IPS-20b (cell line): ENCODE measurements around the gene TBC1D9.

Experiments
- H3K27ac ChIP-seq: one replicate; pipeline ENCODE4 v1.5.1; 2013; ENCODE audit warnings: low read length
- H3K27me3 ChIP-seq: 2 replicates; pipeline ENCODE4 v1.6.1; 2013; ENCODE audit warnings: mild to moderate bottlenecking, low read length, inconsistent platforms; ENCODE audit not compliant: insufficient read depth
- H3K36me3 ChIP-seq: 2 replicates; pipeline ENCODE4 v1.6.1; 2013; ENCODE audit warnings: low read depth, mild to moderate bottlenecking, inconsistent platforms, low read length, moderate library complexity; ENCODE audit not compliant: insufficient read depth
- H3K4me1 ChIP-seq: 2 replicates; pipeline ENCODE4 v1.6.1; 2013; ENCODE audit warnings: mild to moderate bottlenecking, control low read depth, inconsistent platforms, low read length, moderate library complexity; ENCODE audit not compliant: insufficient read depth
- H3K4me3 ChIP-seq: 2 replicates; pipeline ENCODE4 v1.5.1; 2013; ENCODE audit warnings: mild to moderate bottlenecking, low read length, inconsistent platforms
- H3K9ac ChIP-seq: 2 replicates; pipeline ENCODE4 v1.6.1; 2013; ENCODE audit warnings: low read depth, mild to moderate bottlenecking, inconsistent platforms, low read length, moderate library complexity
- H3K9me3 ChIP-seq: 2 replicates; pipeline ENCODE4 v1.6.1; 2013; ENCODE audit warnings: mild to moderate bottlenecking, low read depth, low read length, inconsistent platforms; ENCODE audit not compliant: insufficient read depth

The TBC1D9 gene

GRCh38 chr4:140718241-140718952 is 37.8 kb downstream of the TBC1D9 start:
- Histone ChIP-seq H3K4me1 (no peaks in the 10 kb centered on the region; the same call in 1 of the 2 replicates), H3K27me3 (no peaks in the 10 kb centered on the region), H3K36me3 (no peaks in the 10 kb centered on the region), H3K4me3 (no peak overlapping the region), H3K9ac (no peak overlapping the region), H3K27ac (no peak overlapping the region), H3K9me3 (no peaks in the 10 kb centered on the region)

DNA sequence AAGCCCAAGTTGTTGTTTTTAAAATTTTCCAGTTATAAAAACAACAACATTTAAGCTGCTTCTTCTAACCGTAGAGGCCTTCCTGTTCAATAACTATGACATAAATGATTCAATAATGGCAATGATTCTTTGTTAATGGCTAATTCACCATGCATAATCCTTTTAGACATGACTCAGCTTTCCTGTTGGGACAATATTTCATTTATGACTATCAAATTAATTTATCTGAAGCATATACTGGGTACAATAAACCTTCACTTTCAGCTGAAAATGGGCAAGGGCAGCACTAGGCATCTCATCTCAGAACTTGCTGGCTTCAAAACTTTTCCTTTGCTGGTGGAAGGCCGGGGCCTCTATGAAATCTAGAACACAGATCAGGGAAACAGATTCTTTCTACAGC is 38.9 kb downstream of the TBC1D9 start:
- Histone ChIP-seq H3K9ac (no peak overlapping the region), H3K4me3 (no peak overlapping the region), H3K27ac (no peak overlapping the region), H3K9me3 (no peaks in the 10 kb centered on the region), H3K36me3 (no peaks in the 10 kb centered on the region), H3K4me1 (no peaks in the 10 kb centered on the region; the same call in 1 of the 2 replicates), H3K27me3 (no peaks in the 10 kb centered on the region)

DNA sequence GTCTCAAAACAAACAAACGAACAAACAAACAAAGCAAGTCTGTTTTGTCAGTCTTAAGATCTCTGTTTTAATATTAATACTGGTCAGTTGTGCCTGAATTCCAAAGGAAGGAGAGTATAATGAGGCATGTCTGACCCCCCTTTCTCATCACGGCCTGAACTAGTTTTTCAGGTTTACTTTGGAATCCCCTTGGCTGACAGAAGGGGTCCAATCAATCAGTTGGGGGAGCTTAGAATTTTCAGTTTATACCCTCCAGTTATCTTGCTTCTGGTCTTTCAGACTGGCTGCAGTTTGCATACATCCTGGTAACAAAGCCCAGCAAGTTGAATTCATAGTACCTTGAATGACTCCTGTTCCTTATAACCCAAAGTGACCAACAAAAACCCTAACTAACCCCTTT is 41.1 kb downstream of the TBC1D9 start:
- Histone ChIP-seq H3K27me3 (no peaks in the 10 kb centered on the region), H3K4me1 (no peaks in the 10 kb centered on the region; the same call in 1 of the 2 replicates), H3K27ac (no peak overlapping the region), H3K4me3 (no peak overlapping the region), H3K9me3 (peaks cover under 1% of the 10 kb centered on the region; the same call in 1 of the 2 replicates), H3K9ac (no peak overlapping the region), H3K36me3 (no peaks in the 10 kb centered on the region)

- Histone ChIP-seq H3K27me3 (no peaks in the 10 kb centered on the region), H3K9me3 (peaks cover 12% of the 10 kb centered on the region; the same call in 1 of the 2 replicates), H3K27ac (no peak overlapping the region), H3K4me1 (no peaks in the 10 kb centered on the region; the same call in 1 of the 2 replicates), H3K9ac (no peak overlapping the region), H3K4me3 (no peak overlapping the region), H3K36me3 (no peaks in the 10 kb centered on the region)
These were observed 44.3 kb downstream of the TBC1D9 start for GRCh38 chr4:140711910-140712309.

DNA sequence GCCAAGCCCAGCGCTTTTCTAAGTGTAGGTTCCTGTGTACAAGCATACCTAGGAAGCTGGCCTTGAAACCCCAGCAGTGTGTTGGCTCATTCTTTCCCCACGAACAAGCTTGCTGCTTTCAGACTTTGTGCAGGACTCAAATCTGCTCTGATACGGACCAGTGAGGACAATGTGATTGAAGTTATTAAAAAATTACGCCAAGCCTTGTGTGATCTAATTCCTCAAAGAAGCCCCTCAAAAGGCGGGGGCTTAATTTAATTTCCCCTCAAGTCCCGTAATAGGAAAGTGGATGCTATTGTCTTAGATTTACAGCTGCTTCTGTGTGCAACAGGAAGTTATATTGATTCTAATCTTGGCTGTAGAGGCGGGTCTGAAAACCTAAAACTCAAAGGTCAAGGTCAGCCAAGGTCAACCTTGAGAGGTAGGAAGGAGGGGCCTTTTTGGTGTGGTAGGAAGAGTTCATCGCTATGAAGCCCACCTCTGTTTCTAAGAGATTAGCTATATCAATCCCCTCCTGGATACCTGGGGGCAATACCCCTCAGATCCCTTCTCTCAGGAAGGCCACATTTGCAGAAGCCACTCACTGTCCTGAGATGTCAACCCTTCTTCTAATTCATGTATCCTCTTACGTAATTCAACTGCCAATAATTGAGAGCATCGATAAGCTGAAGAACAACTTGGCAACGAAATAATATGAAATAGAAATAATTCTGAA is 45.1 kb downstream of the TBC1D9 start:
- Histone ChIP-seq H3K27me3 (no peaks in the 10 kb centered on the region), H3K4me1 (no peaks in the 10 kb centered on the region; the same call in 1 of the 2 replicates), H3K9me3 (peaks cover 12% of the 10 kb centered on the region; the same call in 1 of the 2 replicates), H3K9ac (no peak overlapping the region), H3K36me3 (no peaks in the 10 kb centered on the region), H3K4me3 (no peak overlapping the region), H3K27ac (no peak overlapping the region)

- no peak overlapping the region for H3K4me3 ChIP-seq
- H3K36me3 ChIP-seq, result no peaks in the 10 kb centered on the region
- H3K27me3 ChIP-seq, result no peaks in the 10 kb centered on the region
- no peak overlapping the region for H3K27ac ChIP-seq
- H3K9ac ChIP-seq, result no peak overlapping the region
- peaks cover 12% of the 10 kb centered on the region; the same call in 1 of the 2 replicates for H3K9me3 ChIP-seq
- no peaks in the 10 kb centered on the region for H3K4me1 ChIP-seq
These were observed 48.9 kb downstream of the TBC1D9 start for GRCh38 chr4:140707325-140707724.

- H3K4me1 ChIP-seq, result no peaks in the 10 kb centered on the region
- no peaks in the 10 kb centered on the region for H3K27me3 ChIP-seq
- H3K36me3 ChIP-seq, result no peaks in the 10 kb centered on the region
- no peak overlapping the region for H3K4me3 ChIP-seq
- no peak overlapping the region for H3K27ac ChIP-seq
- peaks cover 12% of the 10 kb centered on the region; the same call in 1 of the 2 replicates for H3K9me3 ChIP-seq
- no peak overlapping the region for H3K9ac ChIP-seq
These were observed 49.5 kb downstream of the TBC1D9 start for GRCh38 chr4:140706665-140707064.

DNA sequence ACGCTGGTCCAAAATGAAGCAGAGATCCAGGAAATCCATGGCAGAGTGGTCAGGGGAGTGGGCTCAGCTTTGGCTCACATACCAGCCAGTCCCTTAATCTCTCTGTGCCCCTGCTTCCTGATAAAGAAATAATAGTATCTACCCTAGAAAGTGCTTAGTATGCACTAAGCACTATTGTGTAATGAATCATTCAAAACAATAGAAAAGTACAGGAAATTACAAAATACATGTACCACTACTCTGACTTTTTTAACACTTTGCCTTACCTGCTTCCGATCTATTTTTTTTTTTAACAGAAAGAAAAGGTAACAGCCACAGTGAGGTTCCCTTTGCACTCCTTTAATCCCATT is 49.9 kb downstream of the TBC1D9 start:
- no peak overlapping the region for H3K4me3 ChIP-seq
- no peaks in the 10 kb centered on the region for H3K36me3 ChIP-seq
- no peak overlapping the region for H3K9ac ChIP-seq
- no peaks in the 10 kb centered on the region for H3K27me3 ChIP-seq
- peaks cover 12% of the 10 kb centered on the region; the same call in 1 of the 2 replicates for H3K9me3 ChIP-seq
- no peaks in the 10 kb centered on the region for H3K4me1 ChIP-seq
- H3K27ac ChIP-seq, result no peak overlapping the region

GRCh38 chr4:140705625-140706275 is 50.4 kb downstream of the TBC1D9 start:
- Histone ChIP-seq H3K27ac (no peak overlapping the region), H3K27me3 (no peaks in the 10 kb centered on the region), H3K4me3 (no peak overlapping the region), H3K9ac (no peak overlapping the region), H3K4me1 (no peaks in the 10 kb centered on the region), H3K36me3 (no peaks in the 10 kb centered on the region), H3K9me3 (peaks cover 12% of the 10 kb centered on the region; the same call in 1 of the 2 replicates)

- Histone ChIP-seq H3K36me3 (no peaks in the 10 kb centered on the region), H3K9ac (no peak overlapping the region), H3K4me1 (no peaks in the 10 kb centered on the region), H3K9me3 (peaks cover 10% of the 10 kb centered on the region; the same call in 1 of the 2 replicates), H3K27ac (no peak overlapping the region), H3K4me3 (no peak overlapping the region), H3K27me3 (no peaks in the 10 kb centered on the region)
These were observed 51.2 kb downstream of the TBC1D9 start for GRCh38 chr4:140704964-140705363.

DNA sequence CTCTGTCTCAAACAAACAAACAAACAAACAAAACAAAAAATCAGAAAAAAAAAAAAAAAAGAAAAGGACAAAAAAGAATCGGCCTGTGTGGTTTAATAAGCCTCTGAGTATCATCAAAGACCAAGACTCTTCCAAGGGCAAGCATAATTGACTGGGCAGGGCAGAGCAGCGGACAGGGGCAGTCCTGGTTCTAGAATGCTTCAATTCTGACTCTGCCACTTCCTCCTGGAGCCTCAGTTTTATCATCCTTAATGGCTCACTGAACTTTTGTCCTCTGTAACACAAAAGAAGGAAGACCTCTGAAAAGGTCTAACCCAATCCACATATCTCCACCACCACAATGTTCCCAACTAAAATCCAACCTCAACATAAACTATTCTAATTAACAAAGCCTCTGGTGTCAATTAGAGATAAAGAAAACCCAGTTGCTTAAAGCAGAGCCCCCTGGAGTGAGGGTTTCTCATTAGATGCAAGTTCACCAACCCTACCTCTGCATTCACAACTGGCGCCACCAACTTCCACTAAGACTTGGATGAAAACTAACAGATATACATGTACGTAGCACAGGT is 51.7 kb downstream of the TBC1D9 start:
- H3K9ac ChIP-seq, result no peak overlapping the region
- peaks cover 5% of the 10 kb centered on the region; the same call in 1 of the 2 replicates for H3K9me3 ChIP-seq
- no peaks in the 10 kb centered on the region for H3K36me3 ChIP-seq
- no peak overlapping the region for H3K4me3 ChIP-seq
- H3K27me3 ChIP-seq, result no peaks in the 10 kb centered on the region
- H3K27ac ChIP-seq, result no peak overlapping the region
- no peaks in the 10 kb centered on the region for H3K4me1 ChIP-seq
